HepG2 (cell line): ENCODE results near the gene DGCR2. TPM values are rescaled to one million over a fixed set of nuclear protein-coding genes. Genes with fewer than 3 reads are reported as not detected.
A peak's percentile ranks its signal among the peaks of the same experiment; 100 is the strongest.

Experiments used
- ATAC-seq: fragments of 200-7000 bp; cut with Tn5 transposase; 3 replicates; pipeline ENCODE4 v1.9.1; 2020; ENCODE audit warnings: mild to moderate bottlenecking, moderate library complexity
- BruUV-seq: library from RNA; stranded (reverse); fragments of 400-500 nt; replicated peaks from 2 replicates; lab custom pipeline; 2021; lab: Mats Ljungman, UMichigan
- CTCF ChIA-PET: fragments of 300-600 bp; formaldehyde crosslinking; extraction: SDS; loops from one replicate; lab custom pipeline; 2021; ENCODE audit warnings: low total read pairs, inconsistent platforms, low intra/inter-chr PET ratio; lab: Yijun Ruan, JAX
- POLR2A ChIA-PET: fragments of 350-600 bp; sonication (Branson Sonifier 250); formaldehyde crosslinking; loops from one replicate; lab custom pipeline; 2020; ENCODE audit warnings: antibody characterized with exemption, inconsistent platforms; lab: Yijun Ruan, JAX
- DNase-seq: peaks from one replicate; pipeline ENCODE4 v3.0.0-alpha.2; 2015; ENCODE audit warnings: low spot score
- FAIRE-seq: peaks from 3 replicates; lab custom pipeline; 2011; peaks lifted over from hg19 to GRCh38; lab: Jason Lieb, UNC
- H2AFZ ChIP-seq: one replicate; pipeline ENCODE4 v1.6.1; 2011; ENCODE audit warnings: low read length, inconsistent platforms
- H3K27ac ChIP-seq: fragments of 300-600 bp; 3 replicates; pipeline ENCODE4 v1.8.0; 2011; ENCODE audit warnings: mixed run types, mild to moderate bottlenecking, mixed read lengths, low read length, inconsistent platforms; ENCODE audit not compliant: insufficient read depth; ENCODE audit errors: extremely low read length
- H3K27me3 ChIP-seq, 2 experiments: fragments of 200-600 bp in 1 of 2; 2 replicates in 1 of 2; 3 replicates in 1 of 2; pipeline versions ENCODE4 v1.6.0 to v1.8.0; 2011; ENCODE audit warnings: low read length in 2 of 2, mild to moderate bottlenecking in 2 of 2, moderate library complexity in 2 of 2, inconsistent platforms in 1 of 2; ENCODE audit not compliant: insufficient read depth in 2 of 2, control insufficient read depth in 1 of 2
- H3K36me3 ChIP-seq, 2 experiments: fragments of 200-600 bp in 1 of 2; replicated peaks in 1 of 2; 2 replicates in 1 of 2; 3 replicates in 1 of 2; pipeline versions ENCODE4 v1.5.1 to v1.8.0; 2011; ENCODE audit warnings: low read length in 2 of 2, inconsistent platforms in 1 of 2; ENCODE audit not compliant: insufficient read depth in 2 of 2, control insufficient read depth in 1 of 2
- H3K4me1 ChIP-seq: 2 replicates; pipeline ENCODE4 v1.5.1; 2012; ENCODE audit warnings: low read length, inconsistent platforms; ENCODE audit not compliant: insufficient read depth
- H3K4me2 ChIP-seq: 2 replicates; pipeline ENCODE4 v1.6.0; 2011; ENCODE audit warnings: low read depth, low read length, inconsistent platforms
- H3K4me3 ChIP-seq, 3 experiments: fragments of 200-600 bp in 1 of 3; sonication (generic), shearing (Covaris generic) in 1 of 3; replicated peaks in 1 of 3; 2 replicates each; pipeline ENCODE4 v1.5.1; 2011 to 2016; ENCODE audit warnings: low read length in 3 of 3, inconsistent platforms in 2 of 3, low read depth in 2 of 3, mild to moderate bottlenecking in 2 of 3, control low read depth in 1 of 3, mixed read lengths in 1 of 3; ENCODE audit not compliant: insufficient read depth in 1 of 3
- H3K79me2 ChIP-seq: one replicate; pipeline ENCODE4 v1.6.1; 2011; ENCODE audit warnings: low read length, inconsistent platforms; ENCODE audit not compliant: insufficient read depth
- H3K9ac ChIP-seq: 2 replicates; pipeline ENCODE4 v1.6.0; 2011; ENCODE audit warnings: mild to moderate bottlenecking, low read depth, low read length, inconsistent platforms; ENCODE audit not compliant: insufficient read depth
- H3K9me3 ChIP-seq: 2 replicates; pipeline ENCODE4 v1.5.1; 2012; ENCODE audit warnings: mild to moderate bottlenecking, low read length
- H4K20me1 ChIP-seq: 2 replicates; pipeline ENCODE4 v1.6.0; 2011; ENCODE audit warnings: inconsistent platforms, mild to moderate bottlenecking, low read length, moderate library complexity; ENCODE audit not compliant: insufficient read depth
- ARNTL ChIP-seq: sonication (generic); formaldehyde crosslinking; IDR thresholded peaks from 2 replicates; pipeline ENCODE4 v1.4.0; 2020; ENCODE audit warnings: mild to moderate bottlenecking, missing genetic modification reagents
- BHLHE40 ChIP-seq: IDR thresholded peaks from 2 replicates; pipeline ENCODE4 v1.6.1; 2011; ENCODE audit warnings: low read length, improper control_type of control experiment
- GRHL1 ChIP-seq: sonication (generic); formaldehyde crosslinking; conservative IDR thresholded peaks from 2 replicates; pipeline ENCODE4 v1.8.0; 2022; ENCODE audit warnings: missing genetic modification reagents
- KLF16 ChIP-seq, 2 experiments: sonication (generic) in 1 of 2; formaldehyde crosslinking in 1 of 2; IDR thresholded peaks; 2 replicates each; pipeline versions ENCODE4 v1.6.1 to v1.8.0; 2016 to 2023; ENCODE audit warnings: missing genetic modification reagents in 2 of 2, missing compliant biosample characterization in 1 of 2
- MED1 ChIP-seq: sonication (generic); formaldehyde crosslinking; IDR thresholded peaks from 2 replicates; pipeline ENCODE4 v1.4.0; 2020; ENCODE audit warnings: missing genetic modification reagents
- MTA3 ChIP-seq: sonication (generic); formaldehyde crosslinking; IDR thresholded peaks from 2 replicates; pipeline ENCODE4 v1.4.0; 2020; ENCODE audit warnings: missing genetic modification reagents
- MXD1 ChIP-seq: sonication (generic); formaldehyde crosslinking; IDR thresholded peaks from 2 replicates; pipeline ENCODE4 v1.4.0; 2020; ENCODE audit warnings: mild to moderate bottlenecking, missing genetic modification reagents
- POLR2A ChIP-seq, 2 experiments: IDR thresholded peaks; 2 replicates each; pipeline ENCODE4 v1.6.1; 2011; ENCODE audit warnings: low read depth in 2 of 2, low read length in 2 of 2, mild to moderate bottlenecking in 1 of 2, moderate library complexity in 1 of 2; ENCODE audit not compliant: insufficient read depth in 1 of 2
- TARDBP ChIP-seq: sonication (generic); formaldehyde crosslinking; IDR thresholded peaks from 2 replicates; pipeline ENCODE4 v1.8.0; 2022; ENCODE audit warnings: mild to moderate bottlenecking, missing genetic modification reagents
- ZNF12 ChIP-seq: sonication (generic); formaldehyde crosslinking; IDR thresholded peaks from 2 replicates; pipeline ENCODE4 v1.5.0; 2020; ENCODE audit warnings: missing genetic modification reagents
- ZNF235 ChIP-seq: sonication (generic); formaldehyde crosslinking; IDR thresholded peaks from 2 replicates; pipeline ENCODE4 v1.8.1; 2023; ENCODE audit warnings: mild to moderate bottlenecking, missing genetic modification reagents, borderline replicate concordance
- ZNF446 ChIP-seq: sonication (generic); formaldehyde crosslinking; IDR thresholded peaks from 2 replicates; pipeline ENCODE4 v1.5.0; 2020; ENCODE audit warnings: mild to moderate bottlenecking, missing genetic modification reagents
- ZNF501 ChIP-seq: sonication (generic); formaldehyde crosslinking; IDR thresholded peaks from 2 replicates; pipeline ENCODE4 v1.5.1; 2020; ENCODE audit warnings: mild to moderate bottlenecking, moderate library complexity, missing genetic modification reagents
- ZNF619 ChIP-seq: sonication (generic); formaldehyde crosslinking; IDR thresholded peaks from 2 replicates; pipeline ENCODE4 v1.4.0; 2020; ENCODE audit warnings: mild to moderate bottlenecking, missing genetic modification reagents
- ZNF772 ChIP-seq: sonication (generic); formaldehyde crosslinking; IDR thresholded peaks from 2 replicates; pipeline ENCODE4 v1.5.0; 2020; ENCODE audit warnings: mild to moderate bottlenecking, missing genetic modification reagents
- WGBS: methylation state at CpG from one replicate; pipeline ENCODE4 v1.1.6; 2017; ENCODE audit warnings: low lambda C conversion rate; 5-methylcytosine and 5-hydroxymethylcytosine counted together
- in situ Hi-C: cut with HindIII; loops from 2 replicates; pipeline ENCODE4 v1.10.0; 2017; ENCODE audit warnings: low pct_unique_long_range_greater_than_20kb; ENCODE audit not compliant: extremely low pct_ligation_motif_present
- intact Hi-C: fragments of 100-400 bp; cut with micrococcal nuclease; formaldehyde crosslinking; loops from one replicate; pipeline ENCODE4 v1.10.0; 2022; ENCODE audit not compliant: unreplicated experiment
- polyA plus RNA-seq, 8 experiments: library from polyadenylated mRNA; depleted of rRNA in 3 of 8; stranded (reverse) in 7 of 8; unstranded in 1 of 8; fragments of >200 nt; fragmentation: Illumina TruSeq in 4 of 8; extraction: Trizol in 4 of 8; gene quantifications; 2 replicates each; pipeline versions ENCODE4 v1.2.1 to v1.2.3, GENCODE V29; 2011 to 2016; ENCODE audit warnings: low read depth in 4 of 8, missing spikeins in 1 of 8, mixed read lengths in 1 of 8; ENCODE audit not compliant: insufficient read depth in 1 of 8
- total RNA-seq, 5 experiments: library from RNA; depleted of rRNA; stranded (reverse); fragments of >200 nt; fragmentation: Illumina TruSeq; extraction: Trizol; gene quantifications; 2 replicates each; pipeline ENCODE4 v1.2.3, GENCODE V29; 2016; ENCODE audit warnings: low read depth in 1 of 5

Gene DGCR2
- total and polyA plus RNA-seq, 2 of the 13 experiments (the other 11 are each of a cell fraction or from before 2014, with no cell fraction given) = 23.1 to 35.3 TPM

- peaks cover 3 to 23% of the 10 kb centered on the region in 2 experiments; a peak in 3 of 5 replicates for H3K27me3 ChIP-seq
- H3K9ac ChIP-seq = no peak overlapping the region
- H3K9me3 ChIP-seq = no peaks in the 10 kb centered on the region
- TF ChIP-seq ZNF772 (CRISPR knock-in tag) (no peak), MXD1 (CRISPR knock-in tag) (0 out of 2 replicates have a peak, but pooled peaks have one; percentile 1), GRHL1 (CRISPR knock-in tag) (no peak)
- TF ChIP-seq, all 625 proteins: peak for 1
- peaks cover 13% of the 10 kb centered on the region for H3K79me2 ChIP-seq
- peak overlapping the region in 2 of 3 experiments; percentile 7 to 95; a peak in 3 of 6 replicates for H3K4me3 ChIP-seq
- in situ Hi-C loops (no loop called here), intact Hi-C loops (no loop called here)
- 89% methylated on average over 5 of the region's 5 CpGs for WGBS
- ChIA-PET CTCF (no interaction called here), POLR2A (interaction anchor here (1.7 to 2.5 kb wide), 3 partner anchors 16 to 36 kb away, joined by 6 to 22 read pairs (median 13); partner anchors contain the start of genes DGCR2 and SLC25A1)
- BruUV-seq = no TSS peak
- peak overlapping the region; percentile 91 for H3K4me2 ChIP-seq
- DNase-seq (no peak), FAIRE-seq (no peak), ATAC-seq (no peak)
- no peaks in the 10 kb centered on the region for H4K20me1 ChIP-seq
- peaks cover 17% of the 10 kb centered on the region for H3K4me1 ChIP-seq
- H2AFZ ChIP-seq = no peak overlapping the region
- H3K27ac ChIP-seq = no peak overlapping the region
- peaks cover 11 to 38% of the 10 kb centered on the region in 2 experiments; a peak in 4 of 5 replicates for H3K36me3 ChIP-seq
These were observed 21.0 kb upstream of the DGCR2 start for GRCh38 chr22:19143212-19143611.

- peaks cover 14 to 46% of the 10 kb centered on the region in 2 experiments; a peak in 4 of 5 replicates for H3K36me3 ChIP-seq
- WGBS = 98% methylated on average over 6 of the region's 9 CpGs
- no peak overlapping the region for H2AFZ ChIP-seq
- peaks cover 3 to 15% of the 10 kb centered on the region in 2 experiments; a peak in 3 of 5 replicates for H3K27me3 ChIP-seq
- H3K9me3 ChIP-seq = no peaks in the 10 kb centered on the region
- H3K4me1 ChIP-seq = peaks cover 17% of the 10 kb centered on the region
- in situ Hi-C loops = no loop called here
- no peak overlapping the region for H3K4me3 ChIP-seq
- ChIA-PET CTCF (no interaction called here), POLR2A (no interaction called here)
- no peak for DNase-seq
- FAIRE-seq = no peak
- no peak overlapping the region for H3K9ac ChIP-seq
- intact Hi-C loops = no loop called here
- no TSS peak for BruUV-seq
- no peak overlapping the region for H3K27ac ChIP-seq
- H3K4me2 ChIP-seq = no peak overlapping the region
- no peaks in the 10 kb centered on the region for H4K20me1 ChIP-seq
- peaks cover 13% of the 10 kb centered on the region for H3K79me2 ChIP-seq
- TF ChIP-seq MED1 (CRISPR knock-in tag) (no peak), ARNTL (CRISPR knock-in tag) (no peak), KLF16 (CRISPR knock-in tag; IDR thresholded peaks at IDR 0.05) (no peak), BHLHE40 (no peak), ZNF501 (CRISPR knock-in tag) (no peak), MTA3 (CRISPR knock-in tag) (no peak), ZNF446 (CRISPR knock-in tag) (no peak), TARDBP (no peak), POLR2A (IDR thresholded peaks at IDR 0.05; ENCODE audit: insufficient read depth in 1 of 2, low read depth in 2 of 2, low read length in 2 of 2) (no peak), ZNF235 (no peak), ZNF12 (no peak), ZNF619 (CRISPR knock-in tag) (no peak)
- no peak for ATAC-seq
These were observed 20.2 kb upstream of the DGCR2 start for GRCh38 chr22:19142394-19142793.
